MM.1S (cell line): ENCODE results near the gene MFF.
A peak's percentile ranks its signal among the peaks of the same experiment; 100 is the strongest.

ENCODE experiments used
- DNase-seq: peaks from one replicate; pipeline ENCODE4 v3.0.0-alpha.2; 2015
- H2AFZ ChIP-seq: fragments of 300-600 bp; sonication (generic); 2 replicates; pipeline ENCODE4 v1.6.0; 2016; ENCODE audit warnings: antibody characterized with exemption, low read length
- H3F3A ChIP-seq: fragments of 300-600 bp; sonication (generic); 2 replicates; pipeline ENCODE4 v1.6.1; 2016; ENCODE audit warnings: mild to moderate bottlenecking, antibody characterized with exemption, low read length, moderate library complexity, mixed read lengths; ENCODE audit not compliant: insufficient read depth
- H3K27ac ChIP-seq: fragments of 300-600 bp; sonication (generic); 2 replicates; pipeline ENCODE4 v1.5.1; 2016; ENCODE audit warnings: mild to moderate bottlenecking, low read length
- H3K27me3 ChIP-seq: fragments of 300-600 bp; sonication (generic); replicated peaks from 2 replicates; pipeline ENCODE4 v1.6.0; 2016; ENCODE audit warnings: low read length; ENCODE audit not compliant: insufficient read depth
- H3K36me3 ChIP-seq: fragments of 300-600 bp; sonication (generic); replicated peaks from 2 replicates; pipeline ENCODE4 v1.6.1; 2016; ENCODE audit warnings: mild to moderate bottlenecking, low read length, mixed read lengths; ENCODE audit not compliant: insufficient read depth
- H3K4me1 ChIP-seq: fragments of 300-600 bp; sonication (generic); 2 replicates; pipeline ENCODE4 v1.6.1; 2016; ENCODE audit warnings: low read length, mixed read lengths
- H3K4me2 ChIP-seq: fragments of 300-600 bp; sonication (generic); 2 replicates; pipeline ENCODE4 v1.6.0; 2016; ENCODE audit warnings: low read depth, low read length
- H3K4me3 ChIP-seq: fragments of 300-600 bp; sonication (generic); 2 replicates; pipeline ENCODE4 v1.5.1; 2016; ENCODE audit warnings: low read length, mixed read lengths
- H3K79me2 ChIP-seq: fragments of 300-600 bp; sonication (generic); 2 replicates; pipeline ENCODE4 v1.6.1; 2016; ENCODE audit warnings: mixed run types, low read length, mixed read lengths
- H3K9ac ChIP-seq: fragments of 300-600 bp; sonication (generic); 2 replicates; pipeline ENCODE4 v1.6.1; 2016; ENCODE audit warnings: low read length, mixed read lengths
- H3K9me2 ChIP-seq: fragments of 300-600 bp; sonication (generic); replicated peaks from 2 replicates; pipeline ENCODE4 v1.6.1; 2016; ENCODE audit warnings: mild to moderate bottlenecking, low read length, mixed read lengths; ENCODE audit not compliant: insufficient read depth
- H3K9me3 ChIP-seq: fragments of 300-600 bp; sonication (generic); replicated peaks from 2 replicates; pipeline ENCODE4 v1.6.1; 2016; ENCODE audit warnings: mild to moderate bottlenecking, low read length, mixed read lengths; ENCODE audit not compliant: insufficient read depth
- H4K20me1 ChIP-seq: fragments of 300-600 bp; sonication (generic); 2 replicates; pipeline ENCODE4 v1.6.1; 2016; ENCODE audit warnings: mild to moderate bottlenecking, low read length, moderate library complexity, mixed read lengths; ENCODE audit not compliant: insufficient read depth
- EZH2 ChIP-seq: fragments of 300-600 bp; sonication (generic); optimal IDR thresholded peaks from 2 replicates; pipeline ENCODE3; 2017; ENCODE audit warnings: low read depth, mild to moderate bottlenecking, antibody characterized with exemption, low read length, mixed read lengths
- EZH2phosphoT487 ChIP-seq: fragments of 300-600 bp; sonication (generic); IDR thresholded peaks from 2 replicates; pipeline ENCODE4 v1.6.1; 2018; ENCODE audit warnings: antibody characterized with exemption, low read length
- TF ChIP-seq, protein P1 (sequence below): fragments of 300-600 bp; sonication (generic); IDR thresholded peaks from 2 replicates; pipeline ENCODE4 v1.5.1; 2016; ENCODE audit warnings: antibody characterized with exemption, low read length, mixed read lengths

The MFF gene

DNA sequence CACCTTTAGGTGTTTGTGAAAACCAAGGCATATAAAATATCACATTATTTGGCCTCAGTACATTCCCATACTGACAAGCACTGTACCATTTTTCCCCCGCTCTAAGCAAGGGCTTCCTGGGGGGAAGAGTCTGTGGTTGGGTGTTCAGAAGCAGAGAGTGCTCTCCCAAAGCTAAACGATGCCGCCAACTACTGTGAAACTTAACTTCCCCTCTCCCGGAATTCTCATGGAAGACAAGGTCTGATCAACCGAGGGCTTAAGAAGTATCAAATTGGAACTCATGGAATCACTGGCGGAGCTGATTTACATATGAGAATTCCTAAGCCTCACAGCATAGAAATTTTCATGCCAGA lies 433 bp upstream of the MFF start:
- H2AFZ ChIP-seq = peak overlapping the region; percentile 62
- H3K9me3 ChIP-seq = no peaks in the 10 kb centered on the region
- TF ChIP-seq, protein P1, sequence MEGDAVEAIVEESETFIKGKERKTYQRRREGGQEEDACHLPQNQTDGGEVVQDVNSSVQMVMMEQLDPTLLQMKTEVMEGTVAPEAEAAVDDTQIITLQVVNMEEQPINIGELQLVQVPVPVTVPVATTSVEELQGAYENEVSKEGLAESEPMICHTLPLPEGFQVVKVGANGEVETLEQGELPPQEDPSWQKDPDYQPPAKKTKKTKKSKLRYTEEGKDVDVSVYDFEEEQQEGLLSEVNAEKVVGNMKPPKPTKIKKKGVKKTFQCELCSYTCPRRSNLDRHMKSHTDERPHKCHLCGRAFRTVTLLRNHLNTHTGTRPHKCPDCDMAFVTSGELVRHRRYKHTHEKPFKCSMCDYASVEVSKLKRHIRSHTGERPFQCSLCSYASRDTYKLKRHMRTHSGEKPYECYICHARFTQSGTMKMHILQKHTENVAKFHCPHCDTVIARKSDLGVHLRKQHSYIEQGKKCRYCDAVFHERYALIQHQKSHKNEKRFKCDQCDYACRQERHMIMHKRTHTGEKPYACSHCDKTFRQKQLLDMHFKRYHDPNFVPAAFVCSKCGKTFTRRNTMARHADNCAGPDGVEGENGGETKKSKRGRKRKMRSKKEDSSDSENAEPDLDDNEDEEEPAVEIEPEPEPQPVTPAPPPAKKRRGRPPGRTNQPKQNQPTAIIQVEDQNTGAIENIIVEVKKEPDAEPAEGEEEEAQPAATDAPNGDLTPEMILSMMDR = no peak
- TF ChIP-seq EZH2 (no peak), EZH2phosphoT487 (no peak)
- no peaks in the 10 kb centered on the region for H3K9me2 ChIP-seq
- no peaks in the 10 kb centered on the region for H4K20me1 ChIP-seq
- peak overlapping the region; percentile 87 for H3K4me2 ChIP-seq
- peak overlapping the region; percentile 97; the same call in 1 of the 2 replicates for H3K9ac ChIP-seq
- DNase-seq = peak; percentile 14
- no peaks in the 10 kb centered on the region for H3K36me3 ChIP-seq
- peaks cover 49% of the 10 kb centered on the region for H3K79me2 ChIP-seq
- H3K4me3 ChIP-seq = peak overlapping the region; percentile 88
- peak overlapping the region; percentile 82; the same call in 1 of the 2 replicates for H3K27ac ChIP-seq
- no peaks in the 10 kb centered on the region for H3K27me3 ChIP-seq
- H3K4me1 ChIP-seq = peaks cover 5% of the 10 kb centered on the region; the same call in 1 of the 2 replicates
- H3F3A ChIP-seq = peaks cover 16% of the 10 kb centered on the region

DNA sequence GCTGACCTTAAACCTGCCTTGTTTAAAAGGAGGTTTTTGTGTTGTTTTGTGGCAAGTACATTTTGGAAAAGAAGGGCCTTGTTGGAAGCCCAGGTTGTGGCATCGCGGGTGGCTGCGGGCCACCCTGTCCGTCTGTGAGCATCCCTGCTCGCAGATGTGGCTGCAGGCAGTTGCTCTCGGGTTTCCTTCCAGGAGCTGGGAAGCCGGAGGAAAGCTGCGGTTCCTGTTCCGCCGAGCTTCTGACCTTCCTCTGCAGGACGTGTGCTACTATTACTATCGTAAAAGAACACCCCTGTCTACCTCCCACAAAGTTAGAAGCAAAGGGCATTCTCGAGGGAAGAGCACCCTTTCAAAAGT lies 766 bp downstream of the MFF start:
- Histone ChIP-seq H3K9me3 (no peaks in the 10 kb centered on the region), H3F3A (peaks cover 16% of the 10 kb centered on the region), H3K4me1 (peaks cover 5% of the 10 kb centered on the region; the same call in 1 of the 2 replicates), H3K4me3 (peak overlapping the region; percentile 88), H3K27me3 (no peaks in the 10 kb centered on the region), H3K27ac (peak overlapping the region; percentile 82; the same call in 1 of the 2 replicates), H3K36me3 (no peaks in the 10 kb centered on the region; the same call in 1 of the 2 replicates), H3K79me2 (peaks cover 59% of the 10 kb centered on the region), H3K9me2 (no peaks in the 10 kb centered on the region), H4K20me1 (no peaks in the 10 kb centered on the region), H3K4me2 (peak overlapping the region; percentile 87), H3K9ac (peak overlapping the region; percentile 97), H2AFZ (peak overlapping the region; percentile 62)
- DNase-seq = peak; percentile 29
- TF ChIP-seq EZH2 (no peak), EZH2phosphoT487 (no peak)
- TF ChIP-seq, protein P1 = no peak

DNA sequence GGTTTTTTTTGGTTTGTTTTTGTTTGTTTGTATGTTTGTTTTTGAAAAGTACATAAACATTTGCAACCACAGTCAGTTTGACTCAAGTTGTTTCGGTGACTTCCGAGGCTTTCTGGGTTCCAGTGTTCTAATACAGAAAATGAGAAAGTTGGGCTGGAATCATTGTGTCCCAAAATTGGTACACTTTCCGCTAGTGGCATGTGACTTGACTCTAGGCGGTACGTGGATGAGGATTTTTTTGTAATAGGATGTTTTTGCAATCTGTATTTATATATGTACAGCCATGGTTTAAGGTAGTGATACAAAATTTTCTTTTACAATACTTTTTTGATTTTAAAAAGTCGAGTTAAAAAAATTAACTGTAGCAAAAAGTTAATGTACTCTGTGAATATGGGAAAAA lies 1.7 kb downstream of the MFF start:
- Histone ChIP-seq H3K9ac (no peak overlapping the region; the same call in 1 of the 2 replicates), H2AFZ (no peak overlapping the region), H3K4me3 (peak overlapping the region; percentile 88), H3K27me3 (no peaks in the 10 kb centered on the region), H3K36me3 (no peaks in the 10 kb centered on the region; the same call in 1 of the 2 replicates), H3K9me3 (no peaks in the 10 kb centered on the region), H3F3A (peaks cover 16% of the 10 kb centered on the region), H4K20me1 (no peaks in the 10 kb centered on the region), H3K4me2 (peak overlapping the region; percentile 87), H3K27ac (peak overlapping the region; percentile 82; the same call in 1 of the 2 replicates), H3K4me1 (peaks cover 5% of the 10 kb centered on the region; the same call in 1 of the 2 replicates), H3K9me2 (no peaks in the 10 kb centered on the region), H3K79me2 (peaks cover 67% of the 10 kb centered on the region)
- TF ChIP-seq, protein P1 = no peak
- TF ChIP-seq EZH2 = no peak
- no peak for TF ChIP-seq EZH2phosphoT487
- peak; percentile 18 for DNase-seq
